Activated T-helper 1 cell treated with anti-CD3 and anti-CD28 coated beads, Interleukin-12 subunit alpha, Interleukin-12 subunit beta, Interleukin-2, Interleukin-4 antibody, amounts not matched to agents 30 ng/mL and 10 ng/mL and 1 ng/mL, durations not matched to agents 14 hours and 24 hours and 36 hours (primary cell): Measurements from ENCODE around the gene NELFB. TPM values are rescaled to one million over a fixed set of nuclear protein-coding genes. Genes with fewer than 3 reads are reported as not detected.
A peak's percentile ranks its signal among the peaks of the same experiment; 100 is the strongest.

Experiments used
- DNase-seq: peaks from one replicate; pipeline ENCODE4 v3.0.0; 2021; ENCODE audit warnings: low spot score
- H3K27ac Mint-ChIP-seq: one replicate; pipeline ENCODE4 v1.8.0; 2021; ENCODE audit warnings: mild to moderate bottlenecking, mixed read lengths
- H3K27me3 Mint-ChIP-seq: one replicate; pipeline ENCODE4 v1.8.0; 2022; ENCODE audit warnings: mild to moderate bottlenecking, moderate library complexity, mixed read lengths; ENCODE audit not compliant: insufficient read depth
- H3K36me3 Mint-ChIP-seq: one replicate; pipeline ENCODE4 v1.8.0; 2021; ENCODE audit warnings: low read depth, mixed read lengths
- H3K4me1 Mint-ChIP-seq: one replicate; pipeline ENCODE4 v1.8.0; 2021; ENCODE audit warnings: low read depth, mixed read lengths
- H3K4me3 Mint-ChIP-seq: one replicate; pipeline ENCODE4 v1.8.0; 2021; ENCODE audit warnings: mild to moderate bottlenecking, moderate library complexity, mixed read lengths
- H3K9me3 Mint-ChIP-seq: one replicate; pipeline ENCODE4 v1.8.0; 2021; ENCODE audit warnings: mixed read lengths
- intact Hi-C: fragments of 100-400 bp; cut with micrococcal nuclease; formaldehyde crosslinking; loops from one replicate; pipeline ENCODE4 v1.15.1; 2024
- total RNA-seq: library from RNA; stranded (reverse); gene quantifications from 2 replicates; pipeline ENCODE4 v1.2.3, GENCODE V29; 2022

NELFB gene
- total RNA-seq, 1 donor from 2014 or later = 70.8 TPM

DNA sequence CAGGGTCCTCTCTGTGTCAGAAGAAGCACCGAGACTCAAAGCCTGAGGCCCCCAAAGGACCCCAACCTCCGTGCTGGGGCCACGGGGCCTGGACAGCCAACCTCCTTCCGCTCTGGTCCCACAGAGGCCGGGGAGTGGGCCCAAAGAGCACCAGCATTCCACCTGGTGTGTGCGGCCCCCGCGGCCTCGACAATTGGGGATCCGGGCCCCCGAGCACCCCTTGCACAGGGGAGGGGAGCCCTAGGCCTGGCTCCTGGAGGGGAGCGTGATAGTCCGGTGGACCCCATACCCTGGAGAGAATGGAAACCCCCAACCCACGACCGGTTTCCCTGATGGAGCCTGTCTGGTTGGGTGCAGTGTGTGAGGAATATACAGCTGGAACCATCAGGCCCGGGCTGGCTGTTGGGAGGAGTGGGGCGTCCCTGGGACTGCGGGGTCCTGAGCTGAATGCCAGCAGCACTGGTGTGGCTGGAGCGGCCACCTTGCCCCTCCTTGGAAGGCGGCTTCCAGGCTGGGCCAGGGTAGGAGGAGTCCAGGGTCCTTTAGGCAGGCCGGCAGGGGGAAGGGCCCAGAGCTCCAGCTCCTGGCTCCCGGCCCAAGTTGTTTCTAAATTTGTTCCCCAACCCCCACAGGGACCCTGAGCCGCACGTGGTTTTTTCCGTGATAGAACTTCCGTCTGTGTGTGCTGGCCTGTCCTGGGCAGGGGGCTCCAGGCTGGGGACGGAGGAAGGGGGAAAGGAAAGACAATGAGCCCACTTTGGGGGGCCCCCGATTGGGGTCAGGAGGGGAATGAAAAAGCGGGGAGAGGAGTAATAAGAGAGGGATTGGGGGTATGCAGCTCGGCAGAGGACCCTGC, 21.6 kb downstream of the NELFB start:
- no peaks in the 10 kb centered on the region for H3K27me3 Mint-ChIP-seq
- peaks cover 10% of the 10 kb centered on the region for H3K4me1 Mint-ChIP-seq
- intact Hi-C loops = no loop called here
- peak overlapping the region; percentile 23 for H3K27ac Mint-ChIP-seq
- H3K4me3 Mint-ChIP-seq = peak overlapping the region; percentile 70
- H3K36me3 Mint-ChIP-seq = peaks cover 2% of the 10 kb centered on the region
- no peak for DNase-seq
- no peaks in the 10 kb centered on the region for H3K9me3 Mint-ChIP-seq

DNA sequence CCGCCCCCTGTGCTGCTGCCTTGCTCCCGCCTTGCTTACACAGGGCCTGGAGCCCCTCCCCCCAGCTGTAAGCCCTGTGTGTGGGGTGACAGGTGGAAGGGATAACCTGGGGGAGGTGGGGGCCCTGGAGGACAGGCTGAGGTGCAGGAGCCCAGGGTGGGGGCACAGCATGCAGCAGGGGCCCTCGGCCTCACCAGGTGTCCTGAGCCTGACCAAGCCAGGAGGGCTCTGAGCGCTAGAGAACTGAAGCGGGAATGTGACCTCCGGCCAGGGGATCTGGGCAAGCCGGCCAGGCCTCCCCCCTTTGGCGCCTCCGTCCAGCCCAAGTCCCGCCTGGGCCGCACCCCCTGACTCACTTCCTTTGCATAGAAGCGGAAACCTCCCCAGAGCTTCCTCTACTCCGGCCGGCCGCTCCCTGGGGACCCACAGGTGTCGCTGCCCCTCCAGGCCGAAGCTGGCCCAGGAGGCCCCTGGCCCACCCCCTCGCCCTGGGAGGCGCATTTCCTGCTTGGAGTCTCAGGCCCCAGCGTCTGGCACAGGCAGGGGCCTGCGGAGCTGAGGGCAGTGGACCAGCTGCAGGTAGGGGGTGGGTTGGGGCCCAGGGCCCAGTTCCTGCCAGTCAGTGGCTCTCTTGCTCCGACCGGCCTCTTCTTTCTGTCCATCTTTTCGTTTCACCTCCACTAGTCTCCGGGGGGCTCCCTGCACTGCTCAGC, 22.4 kb downstream of the NELFB start, which contains the start of gene TOR4A:
Gene TOR4A, plus strand, starts transcription at position 398 of the 713 bp plus-strand sequence. CDS start 964 bp downstream, outside the sequence.
- Mint-ChIP-seq H3K4me1 (peaks cover 11% of the 10 kb centered on the region), H3K9me3 (no peaks in the 10 kb centered on the region), H3K36me3 (peaks cover 5% of the 10 kb centered on the region), H3K4me3 (peak within 1 kb of the TSS; percentile 91), H3K27ac (peak within 1 kb of the TSS; percentile 79), H3K27me3 (no peaks in the 10 kb centered on the region)
- DNase-seq = peak; percentile 34
- intact Hi-C loops = no loop called here

DNA sequence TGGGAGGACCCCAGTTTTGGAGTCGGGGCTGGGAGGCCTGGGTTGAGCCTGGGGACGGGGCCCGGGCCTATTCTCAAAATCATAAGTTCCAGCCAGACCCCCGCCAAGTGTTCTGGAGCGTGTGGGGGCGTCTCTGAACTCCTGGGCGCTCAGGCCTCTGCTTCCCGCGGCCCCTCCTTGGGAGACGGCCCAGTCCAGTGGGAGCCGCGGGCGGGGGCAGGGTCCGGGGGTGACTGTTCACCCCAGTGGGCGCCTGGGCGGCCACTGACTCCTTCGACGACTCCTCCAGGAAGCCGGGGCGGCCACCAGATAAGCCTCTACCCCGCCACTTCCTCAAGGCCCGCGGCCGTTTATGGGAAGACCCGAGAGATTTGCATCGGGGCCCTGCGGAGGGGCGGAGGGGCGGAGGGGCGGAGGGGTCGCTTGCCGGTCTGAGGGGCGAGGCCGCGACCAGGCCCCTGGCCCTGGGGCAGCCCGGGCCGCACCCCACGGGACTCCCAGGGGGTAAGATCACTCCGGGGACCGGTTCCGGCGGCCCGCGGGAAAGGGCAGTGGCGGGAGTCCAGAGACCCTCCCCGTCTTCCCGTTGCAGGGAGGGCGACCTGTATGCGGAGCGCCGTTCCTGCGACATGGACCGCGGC, 23.1 kb downstream of the NELFB start:
- H3K9me3 Mint-ChIP-seq = no peaks in the 10 kb centered on the region
- intact Hi-C loops = no loop called here
- peaks cover 7% of the 10 kb centered on the region for H3K36me3 Mint-ChIP-seq
- H3K4me3 Mint-ChIP-seq = peak overlapping the region; percentile 91
- no peak for DNase-seq
- H3K27ac Mint-ChIP-seq = peak overlapping the region; percentile 79
- no peaks in the 10 kb centered on the region for H3K27me3 Mint-ChIP-seq
- H3K4me1 Mint-ChIP-seq = peaks cover 14% of the 10 kb centered on the region

DNA sequence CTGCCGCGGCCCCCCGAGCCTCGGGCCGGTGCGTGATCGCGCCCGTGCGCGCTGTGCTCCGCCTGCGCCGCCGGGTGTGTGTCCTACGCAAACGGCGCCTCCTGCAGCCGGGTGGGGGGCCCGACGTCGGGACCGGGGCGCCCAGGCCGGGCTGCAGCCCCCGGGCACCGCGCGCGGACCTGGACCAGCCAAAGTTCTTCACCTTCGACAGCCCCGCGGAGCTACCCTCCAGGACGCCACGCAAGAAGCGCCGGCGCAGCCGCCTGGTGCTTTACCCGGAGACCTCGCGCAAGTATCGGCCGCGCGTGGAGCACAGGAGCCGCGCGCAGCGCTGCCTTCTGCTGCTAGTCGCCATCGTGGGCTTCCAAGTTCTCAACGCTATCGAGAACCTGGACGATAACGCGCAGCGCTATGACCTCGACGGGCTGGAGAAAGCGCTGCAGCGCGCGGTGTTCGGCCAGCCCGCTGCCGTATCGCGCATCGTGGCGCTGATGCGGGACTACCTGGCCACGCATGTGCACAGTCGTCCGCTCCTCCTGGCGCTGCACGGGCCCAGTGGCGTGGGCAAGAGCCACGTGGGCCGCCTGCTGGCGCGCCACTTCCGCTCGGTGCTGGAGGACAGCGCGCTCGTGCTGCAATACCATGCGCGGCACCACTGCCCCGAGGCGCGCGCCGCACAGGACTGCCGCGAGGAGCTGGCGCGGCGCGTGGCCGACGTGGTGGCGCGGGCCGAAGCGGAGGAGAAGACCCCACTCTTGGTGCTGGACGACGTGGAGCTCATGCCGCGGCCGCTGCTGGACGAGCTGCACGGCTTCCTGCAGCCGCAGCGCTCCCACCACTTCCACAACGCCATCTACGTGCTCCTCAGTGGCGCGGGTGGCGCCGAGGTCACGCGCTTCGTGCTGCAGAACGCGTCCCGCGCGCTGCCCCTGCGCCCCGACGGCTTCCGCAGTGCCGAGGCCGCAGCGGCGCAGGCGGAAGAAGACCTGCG, 23.9 kb downstream of the NELFB start:
- H3K27ac Mint-ChIP-seq = no peak overlapping the region
- H3K9me3 Mint-ChIP-seq = no peaks in the 10 kb centered on the region
- intact Hi-C loops = no loop called here
- no peak for DNase-seq
- H3K4me1 Mint-ChIP-seq = peaks cover 14% of the 10 kb centered on the region
- no peaks in the 10 kb centered on the region for H3K27me3 Mint-ChIP-seq
- peaks cover 7% of the 10 kb centered on the region for H3K36me3 Mint-ChIP-seq
- no peak overlapping the region for H3K4me3 Mint-ChIP-seq

DNA sequence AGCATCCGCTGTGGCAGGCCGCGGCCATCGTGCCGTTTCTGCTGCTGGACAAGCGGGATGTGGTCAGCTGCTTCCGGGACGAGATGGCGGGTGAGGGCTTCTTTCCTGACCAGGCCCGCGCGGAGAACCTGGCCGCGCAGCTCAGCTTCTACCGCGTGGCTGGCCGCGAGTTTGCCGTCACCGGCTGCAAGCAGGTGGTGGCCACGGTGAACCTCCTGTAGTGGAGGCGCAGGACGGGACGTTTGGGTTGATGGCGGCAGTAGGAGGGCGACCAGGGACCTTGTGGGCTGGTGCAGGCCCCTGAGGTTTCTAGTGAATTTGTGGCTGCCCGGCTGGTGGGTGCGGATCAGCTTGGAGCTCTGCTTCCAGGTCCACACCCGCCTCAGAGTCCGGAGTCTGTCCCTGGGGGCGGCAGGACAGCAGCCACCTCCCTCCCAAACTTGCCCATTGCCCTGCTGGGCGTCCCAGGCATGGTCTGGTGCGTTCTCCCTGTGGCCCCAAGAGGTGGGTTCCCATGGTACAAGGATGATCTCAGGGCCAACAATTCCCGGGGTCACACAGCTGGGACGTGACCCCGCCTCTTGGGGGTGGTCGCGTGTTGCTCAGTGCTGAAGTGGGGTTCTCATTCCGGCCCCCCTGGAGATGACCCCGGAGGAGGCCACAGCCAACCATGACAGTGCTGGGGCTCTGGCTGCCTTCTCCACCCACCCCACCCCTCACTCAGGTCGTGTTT, 24.8 kb downstream of the NELFB start:
- intact Hi-C loops = no loop called here
- Mint-ChIP-seq H3K27me3 (no peaks in the 10 kb centered on the region), H3K4me3 (no peak overlapping the region), H3K27ac (no peak overlapping the region), H3K9me3 (no peaks in the 10 kb centered on the region), H3K4me1 (peaks cover 14% of the 10 kb centered on the region), H3K36me3 (peaks cover 7% of the 10 kb centered on the region)
- DNase-seq = no peak

DNA sequence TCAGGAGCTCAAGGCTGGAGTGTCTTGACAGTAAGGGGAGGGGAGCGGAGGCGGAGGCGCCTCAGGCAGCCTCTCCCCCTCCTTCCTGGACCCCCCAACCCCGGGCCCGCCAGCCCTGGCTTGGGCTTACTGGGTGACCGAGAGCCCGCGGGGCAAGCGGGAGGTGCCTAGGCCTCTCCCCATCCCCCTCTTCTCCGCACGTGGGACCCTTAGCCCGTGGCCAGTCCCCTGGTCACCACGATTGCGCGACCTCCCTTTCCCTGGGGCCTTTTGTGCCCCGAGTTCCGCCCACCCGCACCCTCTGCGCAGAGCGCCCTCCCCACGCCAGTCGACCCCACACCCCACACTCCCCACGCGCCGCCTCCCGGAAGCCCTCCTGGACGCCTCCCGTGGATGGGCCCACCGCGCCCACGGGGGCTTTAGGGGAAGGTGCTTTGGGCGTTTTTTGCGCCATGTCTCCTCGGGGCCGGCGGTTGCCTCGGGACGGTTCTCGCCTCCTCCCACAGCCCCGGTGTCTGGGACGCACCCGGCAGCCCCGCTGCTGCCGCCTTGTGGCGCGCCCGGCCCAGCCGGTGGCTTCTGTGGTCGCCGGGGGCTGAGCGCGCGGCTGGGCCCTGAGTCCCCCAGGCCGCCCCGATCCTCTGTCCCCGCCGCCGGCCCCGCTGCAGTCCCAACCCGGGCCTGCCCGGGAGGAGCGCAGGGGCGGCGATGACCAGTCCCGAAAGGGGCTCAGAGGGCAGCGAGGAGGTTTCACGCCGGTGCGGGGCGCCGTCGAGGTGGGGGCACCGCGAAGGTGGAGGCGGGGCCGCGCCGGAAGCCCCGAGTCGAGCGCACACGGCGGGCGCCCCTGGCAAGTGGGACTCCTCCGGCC, 25.6 kb downstream of the NELFB start:
- Mint-ChIP-seq H3K4me1 (peaks cover 11% of the 10 kb centered on the region), H3K27ac (no peak overlapping the region), H3K27me3 (no peaks in the 10 kb centered on the region), H3K4me3 (no peak overlapping the region), H3K9me3 (no peaks in the 10 kb centered on the region), H3K36me3 (peaks cover 6% of the 10 kb centered on the region)
- intact Hi-C loops = no loop called here
- DNase-seq = no peak

DNA sequence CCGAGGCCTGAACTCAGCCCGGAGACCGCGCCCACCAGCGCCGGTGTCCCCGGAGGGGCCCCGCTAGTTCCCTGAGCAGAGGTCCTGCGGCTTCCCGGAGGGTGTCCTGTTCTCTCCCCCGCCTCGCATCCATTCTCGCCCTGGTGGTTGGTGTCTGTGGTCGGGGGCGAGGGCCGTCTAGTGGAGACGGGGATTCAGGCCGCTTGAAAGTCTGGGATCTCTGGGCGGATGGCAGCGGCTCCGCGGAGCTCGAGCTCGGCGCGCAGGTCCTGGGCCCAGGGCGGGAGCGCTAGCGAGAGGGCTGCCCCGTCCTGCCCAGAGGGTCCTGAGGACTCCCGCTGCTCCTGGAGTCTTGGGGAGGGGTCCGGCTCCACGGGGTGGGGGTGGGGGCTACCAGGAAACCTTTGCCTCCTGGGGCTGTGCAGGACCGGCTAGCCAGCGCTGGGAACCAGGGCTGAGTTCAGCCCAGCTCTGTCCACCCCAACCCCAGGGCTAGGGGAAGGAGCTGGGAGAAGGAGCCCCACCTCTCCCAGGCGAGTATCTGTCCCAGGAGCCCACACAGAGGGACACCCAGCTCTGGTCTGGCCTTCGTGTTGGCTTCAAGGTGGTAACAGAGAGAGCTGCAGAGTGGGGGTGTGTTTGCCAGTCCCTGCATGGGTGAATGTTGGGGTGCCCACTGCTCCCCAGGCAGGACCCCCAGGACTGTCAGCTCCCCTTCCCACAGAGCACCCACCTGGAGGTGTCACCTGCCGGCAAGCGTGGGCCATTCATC, 26.4 kb downstream of the NELFB start:
- H3K27me3 Mint-ChIP-seq = no peaks in the 10 kb centered on the region
- peaks cover 9% of the 10 kb centered on the region for H3K4me1 Mint-ChIP-seq
- DNase-seq = no peak
- H3K9me3 Mint-ChIP-seq = no peaks in the 10 kb centered on the region
- no peak overlapping the region for H3K4me3 Mint-ChIP-seq
- peaks cover 5% of the 10 kb centered on the region for H3K36me3 Mint-ChIP-seq
- no peak overlapping the region for H3K27ac Mint-ChIP-seq
- intact Hi-C loops = no loop called here

DNA sequence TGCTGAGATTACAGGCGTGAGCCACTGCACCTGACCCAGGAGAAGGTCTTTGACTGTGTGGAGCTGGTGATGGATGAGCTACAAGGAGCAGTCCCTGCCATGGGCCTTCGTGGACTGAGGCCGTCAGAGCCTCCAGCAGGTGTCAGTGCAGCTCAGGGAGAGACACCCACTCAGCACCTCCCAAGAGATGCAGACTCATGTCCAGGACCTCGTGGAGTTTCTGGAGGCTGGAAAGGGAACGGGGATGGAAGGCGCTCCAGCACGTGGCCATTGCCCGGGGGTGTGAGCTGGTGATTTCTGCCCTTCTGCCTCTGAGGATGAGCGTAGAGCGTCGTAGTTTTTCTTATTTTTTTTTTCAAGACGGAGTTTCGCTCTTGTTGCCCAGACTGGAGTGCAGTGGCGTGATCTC, 31.9 kb downstream of the NELFB start:
- no peak for DNase-seq
- intact Hi-C loops = no loop called here
- no peak overlapping the region for H3K27ac Mint-ChIP-seq

DNA sequence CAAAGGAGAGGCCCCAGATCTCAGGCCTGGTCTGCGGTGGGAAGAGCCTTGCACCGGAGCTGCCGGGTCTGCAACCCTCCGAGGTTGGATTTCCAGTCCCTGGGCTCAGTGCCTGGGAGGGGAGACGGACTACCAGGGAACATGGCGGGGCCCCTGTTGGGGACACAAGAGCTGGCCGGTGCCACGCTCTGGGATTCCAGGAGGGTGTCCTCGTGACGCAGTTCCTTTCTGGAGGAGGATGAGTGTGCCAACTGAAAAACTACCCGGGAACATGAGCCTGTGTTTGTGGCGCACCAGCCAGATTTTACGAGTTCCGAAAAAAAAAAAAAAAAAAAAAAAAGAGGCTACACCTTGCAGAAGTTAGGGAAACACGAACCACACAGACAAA, 38.0 kb downstream of the NELFB start:
- H3K36me3 Mint-ChIP-seq = no peaks in the 10 kb centered on the region
- no peak overlapping the region for H3K4me3 Mint-ChIP-seq
- H3K9me3 Mint-ChIP-seq = no peaks in the 10 kb centered on the region
- intact Hi-C loops = no loop called here
- peaks cover 4% of the 10 kb centered on the region for H3K4me1 Mint-ChIP-seq
- DNase-seq = no peak
- H3K27ac Mint-ChIP-seq = no peak overlapping the region
- peaks cover 29% of the 10 kb centered on the region for H3K27me3 Mint-ChIP-seq

More for the DNA sequence above, 31.9 kb downstream of the NELFB start:
- peaks cover 5% of the 10 kb centered on the region for H3K36me3 Mint-ChIP-seq
- peaks cover 9% of the 10 kb centered on the region for H3K4me1 Mint-ChIP-seq
- no peak overlapping the region for H3K4me3 Mint-ChIP-seq
- no peaks in the 10 kb centered on the region for H3K27me3 Mint-ChIP-seq
- H3K9me3 Mint-ChIP-seq = no peaks in the 10 kb centered on the region

DNA sequence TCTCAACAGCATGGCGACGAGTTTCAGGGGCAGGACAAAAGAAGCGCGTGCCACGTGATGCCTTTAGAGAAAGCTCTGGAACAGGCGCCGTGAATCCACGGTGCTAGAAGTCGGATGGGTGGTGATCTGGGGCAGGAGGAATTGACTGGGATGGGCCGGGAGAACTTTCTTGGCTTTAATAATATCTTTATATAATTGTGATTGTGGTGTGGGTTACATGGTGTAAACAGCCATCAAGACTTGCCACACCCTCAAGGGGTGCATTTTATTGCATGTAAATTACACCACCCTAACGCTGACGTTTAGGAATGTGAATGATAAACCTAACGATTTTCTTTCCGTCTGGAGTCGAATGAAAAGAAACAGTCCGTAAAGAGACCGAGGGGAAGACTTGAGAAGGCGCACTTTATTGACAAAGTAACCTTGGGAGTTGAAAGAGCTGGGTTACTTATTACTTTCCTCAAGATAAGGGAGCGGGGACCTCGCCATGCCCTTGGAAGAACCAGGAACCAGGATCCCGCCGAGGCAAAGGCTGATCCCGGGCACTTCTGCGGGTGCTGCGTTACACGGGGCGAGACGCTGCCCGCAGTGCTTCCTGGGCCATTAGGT, 38.5 kb downstream of the NELFB start:
- H3K4me3 Mint-ChIP-seq = no peak overlapping the region
- no peaks in the 10 kb centered on the region for H3K9me3 Mint-ChIP-seq
- H3K36me3 Mint-ChIP-seq = no peaks in the 10 kb centered on the region
- peaks cover 33% of the 10 kb centered on the region for H3K27me3 Mint-ChIP-seq
- no peak for DNase-seq
- no peak overlapping the region for H3K27ac Mint-ChIP-seq
- peaks cover 4% of the 10 kb centered on the region for H3K4me1 Mint-ChIP-seq
- intact Hi-C loops = loop anchor here (1.0 kb wide), 2 partner anchors 9 to 152 kb away; partner anchors contain the start of gene NRARP
